Subcutaneous adipose tissue (tissue), 4 donors: Measurements from ENCODE around the gene DMGDH. TPM values are rescaled to one million over a fixed set of nuclear protein-coding genes. Genes with fewer than 3 reads are reported as not detected.

Source experiments
- total RNA-seq, 4 donors: library from RNA; depleted of rRNA; stranded (reverse); fragments of >200 nt; gene quantifications; one replicate each; pipeline ENCODE4 v1.1.0, GENCODE V29; 2016
- TF ChIP-seq, protein P1 (sequence below): fragments of 450-650 bp; IDR thresholded peaks from one replicate; pipeline ENCODE4 v1.5.1; 2016; ENCODE audit warnings: low read depth, mild to moderate bottlenecking, control low read depth, antibody characterized with exemption, moderate library complexity

Gene DMGDH
- total RNA-seq, 4 donors from 2014 or later, result 5.9 to 12.6 (median 9.9) TPM

DNA sequence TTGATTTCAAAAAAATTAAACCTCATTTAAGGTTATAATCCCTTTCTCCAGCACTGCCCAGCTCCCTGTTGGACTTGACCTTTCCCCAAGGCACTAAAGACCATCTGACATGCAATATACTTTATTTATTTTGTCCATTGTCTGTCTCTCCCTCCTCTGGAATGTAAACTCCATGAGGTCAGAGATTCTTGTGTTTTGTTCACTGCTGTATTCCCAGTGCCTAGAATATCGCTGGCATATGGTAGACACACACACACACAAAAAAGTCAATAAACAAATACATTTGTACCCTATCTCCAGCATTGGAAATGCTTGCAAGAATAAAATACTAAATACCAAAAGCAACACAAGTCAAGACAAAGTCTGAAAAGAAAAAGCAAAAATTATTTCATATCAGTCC lies 67.1 kb downstream of the DMGDH start:
- TF ChIP-seq, protein P1, sequence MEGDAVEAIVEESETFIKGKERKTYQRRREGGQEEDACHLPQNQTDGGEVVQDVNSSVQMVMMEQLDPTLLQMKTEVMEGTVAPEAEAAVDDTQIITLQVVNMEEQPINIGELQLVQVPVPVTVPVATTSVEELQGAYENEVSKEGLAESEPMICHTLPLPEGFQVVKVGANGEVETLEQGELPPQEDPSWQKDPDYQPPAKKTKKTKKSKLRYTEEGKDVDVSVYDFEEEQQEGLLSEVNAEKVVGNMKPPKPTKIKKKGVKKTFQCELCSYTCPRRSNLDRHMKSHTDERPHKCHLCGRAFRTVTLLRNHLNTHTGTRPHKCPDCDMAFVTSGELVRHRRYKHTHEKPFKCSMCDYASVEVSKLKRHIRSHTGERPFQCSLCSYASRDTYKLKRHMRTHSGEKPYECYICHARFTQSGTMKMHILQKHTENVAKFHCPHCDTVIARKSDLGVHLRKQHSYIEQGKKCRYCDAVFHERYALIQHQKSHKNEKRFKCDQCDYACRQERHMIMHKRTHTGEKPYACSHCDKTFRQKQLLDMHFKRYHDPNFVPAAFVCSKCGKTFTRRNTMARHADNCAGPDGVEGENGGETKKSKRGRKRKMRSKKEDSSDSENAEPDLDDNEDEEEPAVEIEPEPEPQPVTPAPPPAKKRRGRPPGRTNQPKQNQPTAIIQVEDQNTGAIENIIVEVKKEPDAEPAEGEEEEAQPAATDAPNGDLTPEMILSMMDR, result no peak

DNA sequence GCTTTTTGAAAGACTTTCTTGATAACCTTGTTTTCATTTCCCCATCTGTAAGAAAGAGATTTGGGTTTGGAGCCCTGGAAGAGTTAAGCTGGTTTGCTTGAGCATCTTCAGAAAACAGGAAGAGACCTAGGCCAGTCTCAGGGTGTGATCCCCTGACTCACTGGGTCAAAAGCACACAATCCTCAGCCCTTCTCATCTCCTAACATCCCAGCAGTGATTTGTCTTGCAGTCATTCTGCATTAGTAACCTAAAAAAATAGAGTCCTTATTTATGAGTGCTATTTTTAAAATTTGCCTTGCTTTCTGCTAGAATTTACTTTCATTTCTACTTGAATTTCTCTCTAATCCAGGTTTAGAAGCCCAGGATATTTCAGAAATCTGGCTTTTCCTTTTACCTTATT lies 68.0 kb downstream of the DMGDH start:
- TF ChIP-seq, protein P1, result no peak

DNA sequence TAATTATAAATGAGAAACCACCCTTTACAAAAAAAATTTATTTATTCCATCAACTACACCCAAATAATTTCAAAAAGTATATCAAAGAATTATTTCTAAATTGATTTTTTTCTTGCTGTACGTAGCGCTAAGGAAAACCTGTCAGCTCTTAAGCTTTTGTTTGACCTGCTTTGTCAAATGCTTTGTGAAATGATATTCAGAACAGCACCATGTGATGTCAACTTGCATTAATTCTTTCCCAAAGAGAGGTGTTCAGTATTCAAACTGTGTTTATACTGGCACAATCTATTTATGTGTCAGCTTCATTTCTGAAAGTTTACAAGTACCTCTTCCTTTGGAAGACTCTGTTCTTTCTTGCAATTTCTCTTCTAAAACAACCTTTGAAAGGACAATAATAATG lies 72.4 kb downstream of the DMGDH start:
- TF ChIP-seq, protein P1, result no peak

DNA sequence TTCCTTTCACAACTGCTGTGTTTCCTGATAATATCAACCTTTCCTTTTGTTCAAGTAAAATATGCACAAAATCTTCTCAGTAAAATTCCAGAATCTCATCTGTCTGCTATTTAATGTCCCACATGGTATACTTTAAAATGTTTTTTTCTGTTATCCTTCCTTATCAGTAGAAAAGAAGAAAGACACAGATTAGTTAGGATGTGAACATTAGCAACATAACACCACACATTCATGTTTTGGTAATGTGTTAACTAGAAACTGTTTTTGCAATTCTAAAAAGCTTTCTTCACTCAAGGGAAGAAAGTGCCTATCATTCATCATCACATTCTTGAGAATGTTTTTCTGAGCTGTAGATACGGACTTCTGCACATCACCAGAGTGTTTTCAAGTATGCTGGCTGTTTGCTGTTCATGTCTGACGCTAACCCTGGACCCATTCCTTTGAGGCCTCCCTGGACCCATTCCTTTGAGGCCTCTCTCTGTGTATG lies 73.9 kb downstream of the DMGDH start:
- TF ChIP-seq, protein P1, result no peak

DNA sequence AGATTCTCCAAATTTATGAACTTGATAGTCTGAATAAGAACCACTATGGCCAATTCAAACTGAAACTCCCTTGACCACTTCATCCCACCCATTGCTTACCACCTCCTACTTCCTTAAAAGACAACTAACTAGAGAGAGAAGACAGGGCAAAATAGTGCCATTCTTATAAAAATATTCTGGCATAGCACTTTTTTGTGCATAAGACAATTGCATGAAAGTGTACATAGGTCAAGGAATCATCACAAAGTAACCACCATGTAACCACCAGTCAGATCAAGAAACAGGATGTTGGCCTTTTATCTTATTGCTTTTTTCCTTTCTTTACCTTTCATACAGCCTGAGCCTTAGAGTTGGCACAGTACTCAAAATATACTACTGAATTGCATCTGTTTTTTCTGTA lies 76.3 kb downstream of the DMGDH start:
- TF ChIP-seq, protein P1, result no peak

DNA sequence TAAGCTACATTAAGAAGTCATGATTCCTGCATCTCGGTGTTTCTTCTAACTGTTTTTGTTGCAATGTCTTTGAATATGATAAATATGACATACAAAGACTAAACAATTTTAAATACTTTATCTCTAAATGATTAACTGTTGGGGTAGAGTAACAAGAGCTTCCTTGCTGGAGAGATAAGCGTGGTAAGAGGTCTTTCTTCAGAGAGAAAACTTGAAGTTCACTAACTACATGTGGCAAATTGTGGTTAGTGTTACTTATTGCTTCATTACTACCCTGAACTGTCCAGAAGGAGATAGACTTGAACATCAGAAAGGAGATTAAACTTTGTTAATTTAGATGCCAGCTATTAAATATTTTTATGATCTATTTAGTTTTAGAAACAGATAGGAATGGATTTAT lies 77.3 kb downstream of the DMGDH start:
- TF ChIP-seq, protein P1, result no peak

DNA sequence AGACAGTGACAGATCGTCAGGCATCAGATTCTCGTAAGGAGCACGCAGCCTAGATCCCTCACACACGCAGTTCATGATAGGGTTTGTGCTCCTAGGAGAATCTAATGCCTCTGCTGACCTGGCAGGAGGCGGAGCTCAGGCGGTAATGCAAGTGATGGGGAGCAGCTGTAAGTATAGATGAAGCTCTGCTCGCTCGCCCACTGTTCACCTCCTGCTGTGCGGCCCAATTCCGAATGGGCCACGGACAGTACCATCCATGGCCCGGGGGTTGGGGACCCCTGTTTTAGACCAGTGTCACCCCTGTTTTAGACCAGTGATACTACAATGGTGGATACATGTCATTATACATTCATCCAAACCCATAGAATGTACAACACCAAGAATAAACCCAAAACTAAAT lies 80.4 kb downstream of the DMGDH start:
- TF ChIP-seq, protein P1, result no peak
